Stomach (tissue), 9 donors: ENCODE data around the gene SHISA2. TPM values are rescaled to one million over a fixed set of nuclear protein-coding genes. Genes with fewer than 3 reads are reported as not detected.

Source experiments
- DNase-seq, 2 donors: peaks; one replicate each; pipeline versions ENCODE4 v3.0.0 to v3.0.0-alpha.2; 2013 to 2019
- H3K27ac ChIP-seq, 5 donors: fragments of 200-600 bp in 4 of 5; sonication (generic) in 4 of 5; one replicate each; pipeline ENCODE4 v1.5.1; 2013 to 2019; ENCODE audit warnings: mild to moderate bottlenecking in 1 of 5, moderate library complexity in 1 of 5
- H3K27me3 ChIP-seq, 3 donors: fragments of 200-600 bp; sonication (generic); one replicate each; pipeline ENCODE4 v1.5.1; 2017 to 2019; ENCODE audit warnings: mixed run types in 1 of 3
- H3K36me3 ChIP-seq, 4 donors: fragments of 200-600 bp; sonication (generic); 1 replicate in 3 of 4; 2 replicates in 1 of 4; pipeline ENCODE4 v1.5.1; 2016 to 2019
- H3K4me1 ChIP-seq, 4 donors: fragments of 200-600 bp; sonication (generic); one replicate each; pipeline ENCODE4 v1.5.1; 2016 to 2019
- H3K4me3 ChIP-seq, 4 donors: fragments of 200-600 bp; sonication (generic) in 3 of 4; one replicate each; pipeline ENCODE4 v1.5.1; 2016 to 2019; ENCODE audit warnings: mild to moderate bottlenecking in 1 of 4
- H3K9me3 ChIP-seq, 4 donors: fragments of 200-600 bp; sonication (generic); one replicate each; pipeline ENCODE4 v1.5.1; 2016 to 2019
- EP300 ChIP-seq: sonication (generic); formaldehyde crosslinking; IDR thresholded peaks from one replicate; pipeline ENCODE4 v1.6.1; 2017; ENCODE audit warnings: antibody characterized with exemption
- POLR2A ChIP-seq, 4 donors: fragments of 450-650 bp; IDR thresholded peaks; one replicate each; pipeline ENCODE4 v1.6.1; 2016; ENCODE audit warnings: antibody characterized with exemption in 4 of 4, control low read depth in 2 of 4, mild to moderate bottlenecking in 1 of 4, moderate library complexity in 1 of 4
- POLR2AphosphoS5 ChIP-seq, 3 donors: sonication (generic); formaldehyde crosslinking; IDR thresholded peaks; one replicate each; pipeline ENCODE4 v1.6.1; 2016; ENCODE audit warnings: antibody characterized with exemption in 3 of 3
- WGBS, 5 donors: extraction: QIAGEN DNeasy Blood & Tissue Kit in 3 of 5; methylation state at CpG; one replicate each; pipeline versions ENCODE4 v1.1.5 to v1.1.7; 2013 to 2018; 5-methylcytosine and 5-hydroxymethylcytosine counted together
- intact Hi-C: fragments of 100-400 bp; cut with DNase I; formaldehyde crosslinking; loops from one replicate; pipeline ENCODE4 v1.15.1; 2023; ENCODE audit warnings: low total_unique reads
- polyA plus RNA-seq, 3 donors: library from polyadenylated mRNA; stranded (reverse); fragments of 200-250 nt; gene quantifications; one replicate each; pipeline ENCODE4 v1.2.3, GENCODE V29; 2013
- total RNA-seq, 5 donors: library from RNA; depleted of rRNA; stranded (reverse); fragments of >200 nt; gene quantifications; one replicate each; pipeline versions ENCODE4 v1.1.0 to v1.2.3, GENCODE V29; 2014 to 2016
- TF ChIP-seq, protein P1 (sequence below), 7 experiments: fragments of 450-650 bp in 4 of 7; fragments of 200-600 bp in 3 of 7; sonication (generic) in 3 of 7; IDR thresholded peaks; one replicate each; pipeline ENCODE4 v1.5.1; 2016 to 2019; ENCODE audit warnings: antibody characterized with exemption in 7 of 7, control low read depth in 2 of 7, mild to moderate bottlenecking in 1 of 7
- donor health status: healthy with polysubstance abuse.
- donor health status: Bipolar disorder and iron deficiency.
- donor health status: healthy.

The SHISA2 gene
- total and polyA plus RNA-seq, 8 donors, result 0.43 to 6.8 (median 0.46) TPM; not detected in 3

DNA sequence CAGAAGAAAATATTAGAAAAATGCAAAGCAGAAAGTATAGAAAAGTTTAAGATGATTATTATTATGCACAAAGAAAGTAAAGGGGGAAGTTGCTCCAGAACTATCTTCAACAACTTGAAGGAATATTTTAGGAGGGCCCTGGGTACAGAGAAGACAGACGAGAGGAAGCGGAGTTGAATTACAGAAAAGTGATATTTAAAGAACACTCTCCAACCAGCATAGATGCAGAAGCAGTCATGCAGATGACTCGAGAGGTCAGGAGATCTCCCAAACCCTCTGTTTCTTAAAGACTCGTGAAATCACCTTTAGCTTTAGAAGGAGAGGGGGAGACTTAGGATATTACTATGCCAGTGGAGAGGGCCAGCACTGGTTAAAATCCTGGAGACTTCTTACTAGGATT lies 8.5 kb upstream of the SHISA2 start:
- H3K36me3 ChIP-seq, result no peaks in the 10 kb centered on the region
- H3K27ac ChIP-seq, result no peak overlapping the region
- peaks cover 0 to 5% (median 0%) of the 10 kb centered on the region in 3 donors for H3K27me3 ChIP-seq
- TF ChIP-seq POLR2AphosphoS5 (IDR thresholded peaks at IDR 0.05), result no peak
- TF ChIP-seq, protein P1, sequence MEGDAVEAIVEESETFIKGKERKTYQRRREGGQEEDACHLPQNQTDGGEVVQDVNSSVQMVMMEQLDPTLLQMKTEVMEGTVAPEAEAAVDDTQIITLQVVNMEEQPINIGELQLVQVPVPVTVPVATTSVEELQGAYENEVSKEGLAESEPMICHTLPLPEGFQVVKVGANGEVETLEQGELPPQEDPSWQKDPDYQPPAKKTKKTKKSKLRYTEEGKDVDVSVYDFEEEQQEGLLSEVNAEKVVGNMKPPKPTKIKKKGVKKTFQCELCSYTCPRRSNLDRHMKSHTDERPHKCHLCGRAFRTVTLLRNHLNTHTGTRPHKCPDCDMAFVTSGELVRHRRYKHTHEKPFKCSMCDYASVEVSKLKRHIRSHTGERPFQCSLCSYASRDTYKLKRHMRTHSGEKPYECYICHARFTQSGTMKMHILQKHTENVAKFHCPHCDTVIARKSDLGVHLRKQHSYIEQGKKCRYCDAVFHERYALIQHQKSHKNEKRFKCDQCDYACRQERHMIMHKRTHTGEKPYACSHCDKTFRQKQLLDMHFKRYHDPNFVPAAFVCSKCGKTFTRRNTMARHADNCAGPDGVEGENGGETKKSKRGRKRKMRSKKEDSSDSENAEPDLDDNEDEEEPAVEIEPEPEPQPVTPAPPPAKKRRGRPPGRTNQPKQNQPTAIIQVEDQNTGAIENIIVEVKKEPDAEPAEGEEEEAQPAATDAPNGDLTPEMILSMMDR (IDR thresholded peaks at IDR 0.05), result no peak
- TF ChIP-seq POLR2A (IDR thresholded peaks at IDR 0.05), result no peak
- no peak for TF ChIP-seq EP300
- H3K4me1 ChIP-seq, result no peaks in the 10 kb centered on the region
- H3K9me3 ChIP-seq, result no peaks in the 10 kb centered on the region
- no peak overlapping the region for H3K4me3 ChIP-seq
- intact Hi-C loops, result no loop called here
- no peak for DNase-seq
- 86 to 93% (median 88%) methylated on average over 4 of the region's 4 CpGs for WGBS, 5 donors

DNA sequence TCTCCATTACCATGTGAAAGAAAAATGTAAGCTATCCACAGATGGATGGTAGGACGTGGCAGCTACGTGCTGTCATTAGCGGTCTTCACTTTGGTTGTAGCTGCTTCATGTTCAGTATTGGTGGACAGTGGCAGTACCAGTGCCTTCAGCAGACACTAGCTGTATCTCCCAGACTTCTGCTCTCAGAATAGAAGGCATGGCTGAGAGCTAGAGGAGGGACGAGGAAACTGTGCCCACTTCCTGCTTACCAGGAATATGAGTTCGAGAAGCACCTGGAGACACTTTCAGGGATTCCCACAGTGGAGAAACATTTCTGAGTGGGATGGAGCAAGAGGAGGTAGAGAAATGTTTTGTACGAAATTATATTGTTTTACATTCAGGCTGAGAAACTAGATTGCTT lies 6.9 kb upstream of the SHISA2 start:
- Histone ChIP-seq H3K4me1 (no peaks in the 10 kb centered on the region), H3K4me3 (no peak overlapping the region), H3K27ac (no peak overlapping the region), H3K36me3 (no peaks in the 10 kb centered on the region), H3K9me3 (no peaks in the 10 kb centered on the region), H3K27me3 (peaks cover 0 to 7% (median 0%) of the 10 kb centered on the region in 3 donors)
- no peak for DNase-seq
- TF ChIP-seq EP300 (no peak), POLR2A (IDR thresholded peaks at IDR 0.05) (no peak), POLR2AphosphoS5 (IDR thresholded peaks at IDR 0.05) (no peak)
- TF ChIP-seq, protein P1 (IDR thresholded peaks at IDR 0.05), result no peak
- WGBS, 5 donors, result 74 to 86% (median 82%) methylated on average over 6 of the region's 6 CpGs
- intact Hi-C loops, result no loop called here

DNA sequence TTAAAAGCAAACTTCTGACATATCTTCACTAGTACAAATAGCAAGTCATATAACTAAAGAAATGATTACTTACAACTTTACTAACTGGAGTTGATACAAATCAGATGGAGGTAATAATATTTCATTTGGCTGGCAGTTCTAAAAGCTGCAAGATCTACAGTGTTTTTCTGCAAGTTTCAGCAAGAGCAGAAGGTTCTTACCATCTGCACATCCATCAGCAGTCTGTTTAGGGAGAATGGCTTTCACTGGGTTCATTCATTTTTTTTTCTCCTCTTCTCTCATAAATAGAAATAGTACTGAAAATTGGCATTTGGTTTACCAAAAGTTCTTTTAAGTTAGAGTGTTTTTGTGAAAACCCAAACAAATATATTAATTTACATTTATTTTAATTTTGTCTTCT lies 3.1 kb upstream of the SHISA2 start:
- TF ChIP-seq POLR2A (IDR thresholded peaks at IDR 0.05), result no peak
- TF ChIP-seq EP300, result no peak
- no peak for TF ChIP-seq POLR2AphosphoS5 (IDR thresholded peaks at IDR 0.05)
- TF ChIP-seq, protein P1 (IDR thresholded peaks at IDR 0.05), result no peak
- no peaks in the 10 kb centered on the region for H3K36me3 ChIP-seq
- H3K4me3 ChIP-seq, result no peak overlapping the region
- no peak for DNase-seq
- peaks cover 18 to 26% (median 24%) of the 10 kb centered on the region in 4 donors for H3K4me1 ChIP-seq
- H3K27me3 ChIP-seq, result peaks cover 10 to 45% (median 23%) of the 10 kb centered on the region in 3 donors
- intact Hi-C loops, result no loop called here
- H3K9me3 ChIP-seq, result no peaks in the 10 kb centered on the region
- no peak overlapping the region for H3K27ac ChIP-seq

DNA sequence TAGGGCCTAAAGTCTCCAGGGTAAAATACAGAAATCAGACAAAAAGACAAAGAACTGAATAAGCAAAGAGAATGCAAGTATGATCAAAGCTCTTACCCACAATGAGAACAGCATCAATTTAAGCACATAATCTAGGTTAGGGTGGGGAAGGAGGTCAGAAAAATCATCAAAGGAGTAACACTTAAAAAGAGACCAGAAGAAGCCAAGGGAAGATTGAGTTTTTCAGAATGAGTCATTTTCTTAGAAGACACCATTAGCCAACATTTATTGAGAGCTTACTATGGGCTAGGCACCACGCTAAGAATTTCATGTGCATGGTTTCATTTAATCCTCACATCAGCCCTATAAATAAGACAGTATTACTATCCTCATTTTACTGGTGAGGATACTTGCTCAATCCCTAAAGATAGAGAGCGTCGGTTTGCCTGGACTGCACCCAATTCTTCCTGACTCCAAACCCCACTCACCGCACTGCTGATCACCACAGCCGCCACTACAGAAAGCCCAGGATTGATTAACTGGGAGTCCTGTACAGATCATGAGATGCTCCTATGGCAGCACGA lies 1.7 kb upstream of the SHISA2 start:
- Histone ChIP-seq H3K36me3 (no peaks in the 10 kb centered on the region), H3K27me3 (peaks cover 12 to 59% (median 37%) of the 10 kb centered on the region in 3 donors), H3K9me3 (no peaks in the 10 kb centered on the region), H3K27ac (no peak overlapping the region), H3K4me3 (no peak overlapping the region), H3K4me1 (peaks cover 23 to 40% (median 29%) of the 10 kb centered on the region in 4 donors)
- DNase-seq, result no peak
- 81 to 93% (median 89%) methylated on average over 6 of the region's 6 CpGs for WGBS, 5 donors
- TF ChIP-seq EP300, result no peak
- TF ChIP-seq POLR2A (IDR thresholded peaks at IDR 0.05), result no peak
- no peak for TF ChIP-seq POLR2AphosphoS5 (IDR thresholded peaks at IDR 0.05)
- TF ChIP-seq, protein P1 (IDR thresholded peaks at IDR 0.05), result no peak
- intact Hi-C loops, result no loop called here
